Activated CD8-positive, alpha-beta memory T cell treated with anti-CD3 and anti-CD28 coated beads for 36 hours (primary cell): ENCODE measurements around the gene PRDM16. TPM values are rescaled to one million over a fixed set of nuclear protein-coding genes. Genes with fewer than 3 reads are reported as not detected.

ENCODE experiments used
- CTCF ChIA-PET: fragments of 350-600 bp; sonication (Branson Sonifier 250); formaldehyde crosslinking; loops from one replicate; lab custom pipeline; 2021; ENCODE audit warnings: antibody characterized with exemption; lab: Charles Lee
- POLR2A ChIA-PET: fragments of 350-600 bp; sonication (Branson Sonifier 250); formaldehyde crosslinking; loops from one replicate; lab custom pipeline; 2021; ENCODE audit warnings: antibody characterized with exemption; lab: Charles Lee
- total RNA-seq, 2 experiments: library from RNA; stranded (reverse); gene quantifications; one replicate each; pipeline ENCODE4 v1.2.3, GENCODE V29; 2021

The PRDM16 gene
- total RNA-seq, 2 experiments from 2014 or later: not detected

DNA sequence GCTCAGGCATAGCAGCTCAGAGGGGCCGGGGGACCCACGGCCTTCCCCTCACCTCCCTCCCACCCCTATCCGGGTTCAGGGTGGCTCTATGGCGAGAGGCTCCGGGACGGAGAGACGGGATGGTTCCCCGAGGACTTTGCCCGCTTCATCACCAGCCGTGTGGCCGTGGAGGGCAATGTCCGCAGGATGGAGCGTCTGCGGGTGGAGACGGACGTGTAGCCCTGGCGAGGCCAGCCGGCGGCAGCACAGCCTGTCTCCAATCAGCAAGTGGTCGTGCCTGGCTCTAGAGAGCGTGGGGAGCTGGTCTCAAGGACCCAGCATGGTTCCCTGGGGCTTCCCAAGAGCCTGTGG is 411.3 kb downstream of the PRDM16 start:
- ChIA-PET CTCF (interaction anchor here (3.8 kb wide), 1 partner anchor 27 kb away, joined by 13 read pairs; the partner anchor contains the start of gene ARHGEF16), POLR2A (no interaction called here)

GRCh38 chr1:3481046-3481445 is 412.0 kb downstream of the PRDM16 start:
- ChIA-PET CTCF (interaction anchor here (0.6 to 3.8 kb wide), 2 partner anchors 28 to 138 kb away, joined by 4 to 13 read pairs; partner anchors contain the start of gene ARHGEF16), POLR2A (no interaction called here)

DNA sequence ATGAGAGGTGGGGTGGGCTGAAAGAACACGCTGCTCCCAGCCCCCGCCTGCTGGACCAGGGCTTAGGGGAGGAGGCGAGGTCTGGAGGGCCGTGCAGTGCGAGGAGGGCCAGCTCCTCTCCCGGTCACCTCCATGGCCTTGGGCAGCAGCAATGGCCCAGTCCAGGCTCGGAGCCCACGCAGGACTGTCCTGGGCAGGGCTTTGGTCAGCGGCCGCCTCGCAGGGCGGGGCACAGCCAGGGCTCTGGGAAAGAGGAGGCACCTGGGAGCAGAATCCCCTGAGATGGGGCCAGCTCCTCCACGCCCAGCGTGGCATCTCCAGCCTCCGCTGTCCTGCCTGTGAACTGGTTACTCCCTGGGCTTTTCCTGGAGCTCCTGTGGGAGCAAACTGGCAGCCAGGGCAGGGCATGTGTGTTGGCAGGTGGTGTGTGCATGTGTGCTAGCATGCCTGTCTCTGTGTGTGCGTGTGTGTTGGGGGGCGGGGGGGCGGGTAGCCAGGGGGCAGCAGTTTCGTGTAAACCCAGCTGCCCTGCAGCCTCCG is 412.9 kb downstream of the PRDM16 start:
- ChIA-PET CTCF (interaction anchor here (0.6 to 3.8 kb wide), 4 partner anchors 9 to 137 kb away, joined by 3 to 13 read pairs (median 4); partner anchors contain the start of gene ARHGEF16), POLR2A (no interaction called here)

GRCh38 chr1:3482378-3482849 is 413.4 kb downstream of the PRDM16 start:
- POLR2A ChIA-PET: no interaction called here
- CTCF ChIA-PET: interaction anchor here (0.9 to 3.8 kb wide), 3 partner anchors 8 to 29 kb away, joined by 3 to 13 read pairs (median 3); partner anchors contain the start of gene ARHGEF16

DNA sequence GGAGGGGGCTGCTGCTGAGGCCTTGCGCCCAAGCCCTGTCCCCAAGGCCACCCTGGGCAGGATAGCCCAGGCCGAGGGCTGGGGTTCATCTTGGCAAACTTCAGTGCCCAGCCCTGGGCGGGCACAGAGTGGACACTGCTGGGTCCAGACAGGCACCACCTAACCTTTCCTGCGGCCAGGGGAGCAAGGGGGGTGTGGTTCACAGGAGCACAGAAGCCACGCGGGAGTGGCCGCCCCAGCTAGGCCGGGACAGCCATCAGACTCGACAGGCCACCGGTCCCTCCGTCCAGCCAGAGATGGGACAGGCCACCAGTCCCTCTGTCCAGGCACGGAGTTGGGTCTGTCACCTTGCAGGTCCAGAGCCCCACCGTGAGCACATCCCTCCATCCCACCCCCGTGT is 414.4 kb downstream of the PRDM16 start:
- CTCF ChIA-PET: interaction anchor here (0.6 to 3.8 kb wide), 2 partner anchors 30 to 1920 kb away, joined by 3 to 13 read pairs; partner anchors contain the start of gene ARHGEF16
- POLR2A ChIA-PET: no interaction called here

DNA sequence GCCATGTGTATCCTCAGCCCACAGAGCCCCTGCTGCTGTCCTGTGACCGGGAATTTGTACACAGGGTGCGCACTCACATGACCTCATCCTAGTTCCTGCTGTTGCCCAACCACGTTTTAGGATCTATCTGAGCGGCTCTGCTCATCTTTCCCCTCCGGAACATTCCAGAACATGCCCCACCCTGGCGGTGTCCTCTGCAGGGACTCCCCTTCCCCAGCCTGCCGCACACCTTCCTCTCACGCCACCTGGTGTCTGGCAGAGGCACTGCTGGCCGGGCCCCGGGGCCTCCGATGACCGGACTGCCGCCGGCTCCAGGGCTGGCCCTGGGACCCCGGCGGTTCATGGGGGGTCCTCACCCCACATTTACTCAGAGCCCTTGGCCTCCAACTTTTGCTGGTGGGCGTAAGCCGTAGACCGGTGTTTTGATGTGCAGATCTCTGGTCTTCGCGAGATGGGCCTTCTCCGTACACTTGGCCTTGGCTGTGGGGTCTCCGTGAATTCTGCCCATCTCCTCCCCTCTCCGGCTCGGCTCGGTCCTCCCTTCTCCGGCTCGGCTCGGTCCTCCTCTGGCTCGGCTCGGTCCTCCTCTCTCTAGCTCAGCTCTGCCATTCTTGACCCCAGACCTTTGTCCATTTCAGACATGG is 414.9 kb downstream of the PRDM16 start:
- POLR2A ChIA-PET: no interaction called here
- CTCF ChIA-PET: interaction anchor here (1.9 kb wide), 1 partner anchor 31 kb away, joined by 12 read pairs; no protein-coding TSS in a partner anchor

DNA sequence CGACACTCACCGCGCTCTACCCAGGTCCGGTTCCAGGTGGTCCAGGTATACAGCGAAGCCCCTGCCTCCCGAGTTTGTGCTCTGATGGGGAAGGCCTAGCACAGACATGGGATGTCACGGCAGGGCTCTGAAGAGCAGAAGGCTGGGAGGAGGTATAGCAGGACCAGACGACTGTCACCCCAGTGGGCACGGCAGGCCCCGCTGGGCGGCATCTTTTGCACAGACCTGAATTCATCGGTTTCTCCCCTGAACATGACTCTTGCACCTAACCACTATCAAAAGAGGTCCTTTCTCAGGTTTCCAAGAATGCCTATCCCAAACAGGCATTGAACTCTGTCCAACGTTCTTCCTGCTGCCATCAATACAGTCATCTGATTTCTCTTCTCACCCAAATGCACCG is 416.0 kb downstream of the PRDM16 start:
- CTCF ChIA-PET: interaction anchor here (1.9 kb wide), 1 partner anchor 32 kb away, joined by 12 read pairs; no protein-coding TSS in a partner anchor
- POLR2A ChIA-PET: no interaction called here

Other genes starting within 250 kb of the PRDM16 start
- gene ACTRT2, start 47.7 kb upstream of the PRDM16 start, total RNA-seq: not detected